Sigmoid colon (tissue), 4 donors: ENCODE data around the gene TACC2.

ENCODE experiments used
- CTCF ChIP-seq, 4 experiments: fragments of 450-650 bp in 3 of 4; fragments of 200-600 bp in 1 of 4; IDR thresholded peaks; one replicate each; pipeline ENCODE4 v1.5.1; 2016 to 2019; ENCODE audit warnings: antibody characterized with exemption in 4 of 4, mild to moderate bottlenecking in 3 of 4, moderate library complexity in 2 of 4
- EP300 ChIP-seq, 4 donors: sonication (generic); formaldehyde crosslinking; IDR thresholded peaks; one replicate each; pipeline ENCODE4 v1.6.1; 2017; ENCODE audit warnings: antibody characterized with exemption in 4 of 4
- POLR2A ChIP-seq, 2 donors: fragments of 450-650 bp; IDR thresholded peaks; one replicate each; pipeline ENCODE4 v1.6.1; 2016; ENCODE audit warnings: antibody characterized with exemption in 2 of 2, mild to moderate bottlenecking in 2 of 2, moderate library complexity in 2 of 2
- POLR2AphosphoS5 ChIP-seq, 4 donors: sonication (generic); formaldehyde crosslinking; IDR thresholded peaks; one replicate each; pipeline ENCODE4 v1.6.1; 2017; ENCODE audit warnings: antibody characterized with exemption in 4 of 4

DNA sequence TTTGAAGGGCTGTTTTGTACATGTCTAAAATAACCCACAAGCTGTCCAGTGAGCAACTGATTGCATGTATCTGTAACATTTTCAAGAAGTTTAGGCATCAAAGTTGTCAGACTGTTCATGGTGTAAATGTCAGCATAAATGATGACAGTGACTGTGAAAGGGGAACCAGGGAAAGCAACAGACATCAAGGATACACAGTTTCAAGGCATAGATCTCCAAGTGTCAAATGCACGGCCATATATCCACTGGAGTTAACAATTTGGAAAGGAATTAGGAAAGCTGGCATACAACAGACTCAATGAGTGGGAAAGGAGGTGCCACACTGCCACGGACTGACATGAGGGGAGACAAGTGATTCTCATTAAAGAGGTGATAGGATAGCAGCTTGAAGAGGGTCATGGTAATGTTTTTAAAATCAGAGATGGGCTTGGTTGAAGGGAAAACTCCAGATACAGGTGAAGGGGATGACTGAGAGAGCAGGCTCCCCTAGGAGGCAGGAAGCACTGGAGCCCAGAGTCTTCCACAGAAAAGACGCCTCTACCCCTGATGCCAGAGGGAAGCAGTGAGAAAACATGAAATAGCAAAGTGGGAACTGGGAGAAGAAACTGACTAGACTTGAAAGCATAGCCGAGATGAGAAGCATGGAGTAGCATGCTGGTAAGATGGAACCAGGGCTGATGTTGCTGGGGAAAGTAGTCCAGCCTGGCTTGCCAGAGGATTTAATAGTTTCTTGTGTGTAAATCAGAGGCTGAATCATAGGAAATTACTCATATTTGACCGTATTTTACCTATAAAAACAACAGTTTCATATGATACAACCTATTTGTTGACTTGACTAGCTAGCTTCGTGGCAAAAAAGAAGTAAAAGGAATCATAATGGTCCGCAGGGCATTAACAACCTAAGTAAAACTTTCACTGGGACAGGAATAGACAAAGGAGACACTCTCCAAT is 32.6 kb upstream of the TACC2 start:
- no peak for TF ChIP-seq CTCF (IDR thresholded peaks at IDR 0.05)
- no peak for TF ChIP-seq EP300 (IDR thresholded peaks at IDR 0.05)
- TF ChIP-seq POLR2A (IDR thresholded peaks at IDR 0.05): no peak
- no peak for TF ChIP-seq POLR2AphosphoS5 (IDR thresholded peaks at IDR 0.05)
